LNCAP (cell line): ENCODE measurements around the gene DDRGK1.

ENCODE experiments used
- TF ChIP-seq, protein P1 (sequence below): fragments of 450-650 bp; IDR thresholded peaks from 2 replicates; pipeline ENCODE4 v1.5.1; 2017; ENCODE audit warnings: mild to moderate bottlenecking

DDRGK1 gene

GRCh38 chr20:3245711-3246110 is 41.2 kb upstream of the DDRGK1 start:
- TF ChIP-seq, protein P1, sequence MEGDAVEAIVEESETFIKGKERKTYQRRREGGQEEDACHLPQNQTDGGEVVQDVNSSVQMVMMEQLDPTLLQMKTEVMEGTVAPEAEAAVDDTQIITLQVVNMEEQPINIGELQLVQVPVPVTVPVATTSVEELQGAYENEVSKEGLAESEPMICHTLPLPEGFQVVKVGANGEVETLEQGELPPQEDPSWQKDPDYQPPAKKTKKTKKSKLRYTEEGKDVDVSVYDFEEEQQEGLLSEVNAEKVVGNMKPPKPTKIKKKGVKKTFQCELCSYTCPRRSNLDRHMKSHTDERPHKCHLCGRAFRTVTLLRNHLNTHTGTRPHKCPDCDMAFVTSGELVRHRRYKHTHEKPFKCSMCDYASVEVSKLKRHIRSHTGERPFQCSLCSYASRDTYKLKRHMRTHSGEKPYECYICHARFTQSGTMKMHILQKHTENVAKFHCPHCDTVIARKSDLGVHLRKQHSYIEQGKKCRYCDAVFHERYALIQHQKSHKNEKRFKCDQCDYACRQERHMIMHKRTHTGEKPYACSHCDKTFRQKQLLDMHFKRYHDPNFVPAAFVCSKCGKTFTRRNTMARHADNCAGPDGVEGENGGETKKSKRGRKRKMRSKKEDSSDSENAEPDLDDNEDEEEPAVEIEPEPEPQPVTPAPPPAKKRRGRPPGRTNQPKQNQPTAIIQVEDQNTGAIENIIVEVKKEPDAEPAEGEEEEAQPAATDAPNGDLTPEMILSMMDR, result no peak

GRCh38 chr20:3245156-3245555 is 40.7 kb upstream of the DDRGK1 start:
- TF ChIP-seq, protein P1, result no peak

DNA sequence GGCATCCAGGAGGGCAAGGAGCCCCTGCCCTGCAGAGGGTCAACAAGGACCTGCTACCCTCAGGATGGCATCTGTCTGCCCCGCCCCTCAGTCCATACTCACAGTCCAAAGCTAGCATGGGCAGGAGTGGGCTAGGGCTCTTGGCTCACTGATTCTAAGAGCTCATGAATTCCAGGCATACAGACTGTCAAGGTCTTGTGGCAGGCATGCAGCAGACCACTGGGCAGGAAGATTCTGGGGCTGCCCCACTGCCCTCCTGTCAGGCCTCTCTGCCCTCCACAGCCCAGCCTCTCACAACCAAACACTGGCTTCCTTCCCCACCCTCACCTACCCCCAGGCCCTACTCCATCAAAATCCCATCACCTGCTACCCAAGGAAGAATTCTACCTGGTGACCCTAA is 40.1 kb upstream of the DDRGK1 start:
- TF ChIP-seq, protein P1, result no peak

DNA sequence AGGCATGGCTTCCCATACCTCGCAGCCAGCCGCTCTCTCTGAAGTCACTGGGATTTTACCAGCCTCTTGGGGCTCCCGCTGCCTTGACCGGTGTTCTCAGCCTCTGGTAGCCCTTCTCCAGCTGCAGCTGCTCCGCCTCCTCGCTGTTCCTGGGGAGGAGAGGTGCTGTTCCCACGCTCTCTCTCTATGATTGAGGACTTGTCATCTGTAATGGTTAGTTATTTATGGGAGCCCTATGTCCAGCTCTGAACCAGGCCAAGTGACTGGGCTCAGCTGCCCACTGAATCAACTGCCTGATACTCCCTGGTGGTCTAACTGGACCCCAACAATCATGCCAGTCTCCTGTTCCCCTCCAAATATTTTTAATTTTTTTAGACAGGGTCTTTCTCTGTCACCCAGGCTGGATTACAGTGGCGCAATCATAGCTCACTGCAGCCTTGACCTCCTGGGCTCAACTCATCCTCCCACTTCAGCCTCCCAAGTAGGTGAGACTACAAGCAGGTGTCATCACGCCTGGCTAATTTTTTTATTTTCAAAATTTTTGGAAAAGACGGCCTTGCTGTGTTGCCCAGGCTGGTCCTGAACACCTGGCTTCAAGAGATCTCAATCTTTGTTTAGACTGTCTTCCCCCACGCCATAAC is 39.4 kb upstream of the DDRGK1 start:
- TF ChIP-seq, protein P1, result no peak

DNA sequence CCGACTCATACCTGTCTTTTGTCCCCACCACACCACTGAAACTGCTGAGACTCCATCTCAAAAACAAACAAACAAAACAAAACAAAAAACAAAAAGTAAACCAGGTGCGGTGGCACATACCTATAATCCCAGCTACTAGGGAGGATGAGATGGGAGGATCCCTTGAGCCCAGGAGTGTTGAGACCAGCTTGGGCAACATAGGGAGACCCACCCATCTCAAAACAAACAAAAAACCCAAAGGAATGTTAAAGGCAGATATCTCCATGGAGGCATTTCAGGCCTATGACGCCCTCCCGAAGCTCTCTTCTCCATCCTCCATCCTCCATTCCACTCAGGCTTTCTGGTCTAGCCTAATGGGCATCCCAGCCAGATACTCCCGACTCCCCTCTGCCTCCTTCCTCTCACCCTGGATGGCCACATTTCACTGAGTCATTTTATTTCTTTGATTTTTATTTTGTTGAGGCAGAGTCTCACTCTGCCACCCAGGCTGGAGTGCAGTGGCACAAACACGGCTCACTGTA is 37.8 kb upstream of the DDRGK1 start:
- TF ChIP-seq, protein P1, result no peak

- TF ChIP-seq, protein P1, result no peak
Measured at GRCh38 chr20:3240776-3241363, 36.4 kb upstream of the DDRGK1 start.

GRCh38 chr20:3239867-3240775 is 35.6 kb upstream of the DDRGK1 start:
- TF ChIP-seq, protein P1, result no peak
